HG03025 (cell line): Measurements from ENCODE around the gene C4BPB.

Experiments used
- ATAC-seq: cut with Tn5 transposase; IDR thresholded peaks from one replicate; pipeline ENCODE4 v1.9.1; 2021; ENCODE audit warnings: mild to moderate bottlenecking, moderate library complexity; ENCODE audit not compliant: unreplicated experiment, low FRiP score

The C4BPB gene

GRCh38 chr1:207129053-207129452, 40.4 kb downstream of the C4BPB start:
- no peak for ATAC-seq

DNA sequence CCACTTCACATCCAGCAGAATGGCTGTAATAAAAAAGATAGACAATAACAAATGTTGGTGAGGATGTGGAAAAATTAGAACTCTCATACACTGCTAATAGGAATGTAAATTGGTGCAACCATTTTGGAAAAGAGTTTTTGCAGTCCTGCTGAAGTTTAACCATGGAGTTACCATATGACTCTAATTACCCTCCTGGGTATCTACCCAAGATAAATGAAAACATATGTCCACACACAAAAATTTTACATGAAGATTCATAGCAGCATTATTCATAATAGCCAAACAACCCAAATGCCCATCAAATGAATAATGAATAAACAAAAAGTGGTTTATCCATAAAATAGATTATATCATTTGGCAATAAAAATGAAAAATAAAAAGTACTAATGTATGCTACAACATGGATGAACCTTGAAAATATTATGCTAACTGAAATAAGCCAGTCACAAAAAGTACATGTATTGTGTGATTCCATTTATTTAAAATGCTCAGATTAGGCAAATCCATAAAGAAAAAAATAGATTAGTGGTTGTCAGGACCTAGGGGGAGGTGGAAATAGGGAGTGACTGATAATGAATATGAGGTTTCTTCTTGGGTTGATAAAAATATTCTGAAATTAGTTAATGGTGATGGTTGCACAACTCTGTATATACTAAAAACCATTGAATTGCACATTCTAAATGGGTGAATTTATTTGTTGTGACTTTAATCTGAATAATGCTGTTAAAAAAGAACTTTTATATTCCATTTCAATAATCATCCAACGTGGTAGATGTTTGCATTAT, 41.8 kb downstream of the C4BPB start:
- no peak for ATAC-seq

GRCh38 chr1:207131163-207131562, 42.5 kb downstream of the C4BPB start:
- no peak for ATAC-seq

- ATAC-seq = no peak
Observed at GRCh38 chr1:207134581-207134980, 45.9 kb downstream of the C4BPB start.

DNA sequence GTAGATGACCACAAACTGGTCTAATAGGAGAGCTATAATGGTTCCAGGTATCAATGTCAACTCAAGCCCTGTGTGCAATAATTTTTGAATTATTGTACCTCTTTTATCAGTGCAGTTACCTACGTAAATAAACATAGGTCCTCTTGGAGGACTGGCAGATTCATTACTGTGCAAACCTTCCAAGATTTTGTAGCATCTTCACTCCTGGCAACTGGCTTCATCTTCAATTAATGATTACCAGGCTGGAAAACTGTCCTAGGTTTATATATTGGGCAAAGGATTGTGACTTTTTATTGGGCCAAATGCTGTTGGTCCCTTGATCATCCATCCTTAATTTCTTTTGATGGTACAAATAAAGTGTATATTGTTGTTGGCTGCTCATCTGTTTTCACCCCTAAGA, 51.0 kb downstream of the C4BPB start:
- no peak for ATAC-seq

DNA sequence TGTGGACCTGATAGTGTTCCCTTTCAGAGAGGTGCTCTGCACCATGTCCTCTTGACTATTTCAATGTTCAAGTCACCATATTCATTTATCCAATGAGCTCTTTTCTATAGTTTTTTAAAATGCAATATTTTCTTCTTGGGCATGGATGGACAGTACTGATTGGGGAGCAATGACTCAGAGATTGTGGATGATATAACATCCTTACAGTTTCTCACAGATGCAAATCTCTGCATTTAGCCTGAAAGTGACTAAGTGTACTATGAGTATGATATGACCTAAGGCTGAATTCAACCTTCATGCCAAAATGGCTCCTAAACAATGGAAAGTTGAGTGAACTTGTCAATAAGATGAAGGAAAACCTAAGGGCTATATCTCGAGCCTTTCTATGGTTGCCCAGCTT, 51.9 kb downstream of the C4BPB start:
- no peak for ATAC-seq

GRCh38 chr1:207145401-207146058, 56.9 kb downstream of the C4BPB start:
- ATAC-seq = no peak
